Measurements from ENCODE around the gene RARS1.

- TF ChIP-seq, protein P1, sequence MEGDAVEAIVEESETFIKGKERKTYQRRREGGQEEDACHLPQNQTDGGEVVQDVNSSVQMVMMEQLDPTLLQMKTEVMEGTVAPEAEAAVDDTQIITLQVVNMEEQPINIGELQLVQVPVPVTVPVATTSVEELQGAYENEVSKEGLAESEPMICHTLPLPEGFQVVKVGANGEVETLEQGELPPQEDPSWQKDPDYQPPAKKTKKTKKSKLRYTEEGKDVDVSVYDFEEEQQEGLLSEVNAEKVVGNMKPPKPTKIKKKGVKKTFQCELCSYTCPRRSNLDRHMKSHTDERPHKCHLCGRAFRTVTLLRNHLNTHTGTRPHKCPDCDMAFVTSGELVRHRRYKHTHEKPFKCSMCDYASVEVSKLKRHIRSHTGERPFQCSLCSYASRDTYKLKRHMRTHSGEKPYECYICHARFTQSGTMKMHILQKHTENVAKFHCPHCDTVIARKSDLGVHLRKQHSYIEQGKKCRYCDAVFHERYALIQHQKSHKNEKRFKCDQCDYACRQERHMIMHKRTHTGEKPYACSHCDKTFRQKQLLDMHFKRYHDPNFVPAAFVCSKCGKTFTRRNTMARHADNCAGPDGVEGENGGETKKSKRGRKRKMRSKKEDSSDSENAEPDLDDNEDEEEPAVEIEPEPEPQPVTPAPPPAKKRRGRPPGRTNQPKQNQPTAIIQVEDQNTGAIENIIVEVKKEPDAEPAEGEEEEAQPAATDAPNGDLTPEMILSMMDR (conservative IDR thresholded peaks at IDR 0.05; ENCODE audit: low read length), result no peak
- TF ChIP-seq EZH2phosphoT487 (IDR thresholded peaks at IDR 0.05; ENCODE audit: borderline replicate concordance), result no peak
Observed at GRCh38 chr5:168480601-168481000, 5.7 kb upstream of the RARS1 start.

Data from Loucy (cell line).